Measurements from ENCODE around the gene ALCAM. TPM values are rescaled to one million over a fixed set of nuclear protein-coding genes. Genes with fewer than 3 reads are reported as not detected.

Gene ALCAM
- total RNA-seq, 1 donor from 2014 or later = 39.0 TPM

GRCh38 chr3:105354429-105354828, 12.3 kb upstream of the ALCAM start:
- intact Hi-C loops (cut with DNase I) = no loop called here
- DNase-seq (ENCODE audit: low spot score) (no peak), ATAC-seq (no peak)

- intact Hi-C loops (cut with DNase I) = no loop called here
- no peak for ATAC-seq
- DNase-seq (ENCODE audit: low spot score) = no peak
Observed at GRCh38 chr3:105355408-105356061, 11.2 kb upstream of the ALCAM start.

GRCh38 chr3:105356396-105356795, 10.3 kb upstream of the ALCAM start:
- DNase-seq (ENCODE audit: low spot score) (no peak), ATAC-seq (no peak)
- intact Hi-C loops (cut with DNase I) = no loop called here

- intact Hi-C loops (cut with DNase I) = no loop called here
- DNase-seq (ENCODE audit: low spot score) (no peak), ATAC-seq (no peak)
Observed at GRCh38 chr3:105356988-105357387, 9.7 kb upstream of the ALCAM start.

GRCh38 chr3:105359098-105359762, 7.5 kb upstream of the ALCAM start:
- no peak for DNase-seq (ENCODE audit: low spot score)
- no peak for ATAC-seq
- intact Hi-C loops (cut with DNase I) = no loop called here

GRCh38 chr3:105360003-105360402, 6.7 kb upstream of the ALCAM start:
- no peak for DNase-seq (ENCODE audit: low spot score)
- ATAC-seq = no peak
- intact Hi-C loops (cut with DNase I) = no loop called here

- intact Hi-C loops (cut with DNase I) = no loop called here
- DNase-seq (ENCODE audit: low spot score) = no peak
- no peak for ATAC-seq
Observed at GRCh38 chr3:105362021-105362665, 4.6 kb upstream of the ALCAM start.

- ATAC-seq = no peak
- no peak for DNase-seq (ENCODE audit: low spot score)
- intact Hi-C loops (cut with DNase I) = no loop called here
Observed at GRCh38 chr3:105364128-105364527, 2.6 kb upstream of the ALCAM start.

- DNase-seq (ENCODE audit: low spot score) = no peak
- no peak for ATAC-seq
- intact Hi-C loops (cut with DNase I) = no loop called here
Observed at GRCh38 chr3:105365081-105365390, 1.7 kb upstream of the ALCAM start.

- intact Hi-C loops (cut with DNase I) = no loop called here
- DNase-seq (ENCODE audit: low spot score) (peak; percentile 48), ATAC-seq (peak; percentile 12)
Observed at GRCh38 chr3:105365391-105366325, 1.1 kb upstream of the ALCAM start.

- intact Hi-C loops (cut with DNase I) = no loop called here
- ATAC-seq (peak; percentile 2), DNase-seq (ENCODE audit: low spot score) (peak; percentile 65)
Observed at GRCh38 chr3:105367063-105367405, 325 bp downstream of the ALCAM start.

GRCh38 chr3:105367406-105368213, 901 bp downstream of the ALCAM start:
- intact Hi-C loops (cut with DNase I) = no loop called here
- DNase-seq (ENCODE audit: low spot score) (peak; percentile 80), ATAC-seq (peak; percentile 40)

GRCh38 chr3:105368566-105369499, 2.1 kb downstream of the ALCAM start:
- intact Hi-C loops (cut with DNase I) = no loop called here
- DNase-seq (ENCODE audit: low spot score) = peak; percentile 64
- ATAC-seq = peak; percentile 25

- DNase-seq (ENCODE audit: low spot score) (peak; percentile 86), ATAC-seq (peak; percentile 52)
- intact Hi-C loops (cut with DNase I) = no loop called here
Observed at GRCh38 chr3:105369500-105370371, 3.0 kb downstream of the ALCAM start.

- intact Hi-C loops (cut with DNase I) = no loop called here
- no peak for ATAC-seq
- DNase-seq (ENCODE audit: low spot score) = no peak
Observed at GRCh38 chr3:105373383-105373782, 6.7 kb downstream of the ALCAM start.

- intact Hi-C loops (cut with DNase I) = no loop called here
- DNase-seq (ENCODE audit: low spot score) (no peak), ATAC-seq (no peak)
Observed at GRCh38 chr3:105375750-105376511, 9.2 kb downstream of the ALCAM start.
